HepG2 (cell line): ENCODE measurements around the gene ALX4.

ENCODE experiments used
- EZH2 ChIP-seq: conservative IDR thresholded peaks from 2 replicates; pipeline ENCODE4 v1.6.1; 2012; ENCODE audit warnings: mild to moderate bottlenecking, low read depth, low read length, moderate library complexity
- HMGA1 ChIP-seq: sonication (generic); formaldehyde crosslinking; conservative IDR thresholded peaks from 2 replicates; pipeline ENCODE4 v1.4.0; 2020; ENCODE audit warnings: missing genetic modification reagents
- POLR2A ChIP-seq, 2 experiments: IDR thresholded peaks; 2 replicates each; pipeline ENCODE4 v1.6.1; 2011; ENCODE audit warnings: low read depth in 2 of 2, low read length in 2 of 2, mild to moderate bottlenecking in 1 of 2, moderate library complexity in 1 of 2; ENCODE audit not compliant: insufficient read depth in 1 of 2
- SAFB2 ChIP-seq: sonication (generic); formaldehyde crosslinking; IDR thresholded peaks from 2 replicates; pipeline ENCODE4 v1.5.1; 2020; ENCODE audit warnings: missing genetic modification reagents, low read depth, mild to moderate bottlenecking, borderline replicate concordance

GRCh38 chr11:44228379-44228778 lies 81.6 kb downstream of the ALX4 start:
- TF ChIP-seq POLR2A (IDR thresholded peaks at IDR 0.05; ENCODE audit: insufficient read depth in 1 of 2, low read depth in 2 of 2, low read length in 2 of 2) (no peak), SAFB2 (no peak), EZH2 (no peak), HMGA1 (no peak)
